ENCODE data around the gene MEI1. TPM values are rescaled to one million over a fixed set of nuclear protein-coding genes. Genes with fewer than 3 reads are reported as not detected.

Gene MEI1
- total RNA-seq, 2 experiments from 2014 or later, result 48.1 to 48.4 TPM

- Mint-ChIP-seq H3K27me3 (ENCODE audit: low read depth) (no peaks in the 10 kb centered on the region), H3K4me3 (peak overlapping the region; percentile 87), H3K4me1 (ENCODE audit: low read depth) (peaks cover 41% of the 10 kb centered on the region), H3K9me3 (ENCODE audit: insufficient read depth) (no peaks in the 10 kb centered on the region), H3K27ac (peak overlapping the region; percentile 99), H3K36me3 (ENCODE audit: low read depth) (peaks cover 23% of the 10 kb centered on the region)
- POLR2A ChIA-PET, result interaction anchor here (1.3 to 6.6 kb wide), 10 partner anchors 9 to 289 kb away, joined by 3 to 188 read pairs (median 8); partner anchors contain the start of genes CCDC134, NAGA, PMM1 and SNU13
- DNase-seq, result peak; percentile 54
- ATAC-seq, result peak; percentile 24
- CTCF ChIA-PET, result interaction anchor here (0.8 to 4.8 kb wide), 13 partner anchors 9 to 159 kb away, joined by 3 to 50 read pairs (median 8); partner anchors contain the start of genes CCDC134 and MEI1
Observed at GRCh38 chr22:41782316-41782715, 83.0 kb downstream of the MEI1 start.

DNA sequence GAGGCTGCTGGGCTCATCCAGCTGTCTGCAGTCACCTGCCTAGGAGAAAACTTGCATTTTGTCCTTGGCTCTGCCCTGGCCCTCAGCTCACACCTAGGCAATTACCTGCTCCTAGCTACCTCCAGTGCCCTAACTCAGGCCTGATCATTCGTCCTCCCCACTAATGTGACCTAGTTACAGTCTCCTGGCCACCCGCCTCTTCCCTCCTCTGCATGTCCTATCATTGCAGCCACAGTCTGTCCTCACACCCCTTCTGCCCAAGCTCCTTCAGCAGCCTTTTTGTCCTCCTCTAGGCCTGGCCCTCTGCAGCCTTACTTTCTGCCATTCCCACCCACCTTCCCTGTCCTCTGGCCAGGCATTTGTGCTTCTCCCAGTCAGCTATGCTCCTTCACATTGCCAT lies 83.4 kb downstream of the MEI1 start:
- POLR2A ChIA-PET, result interaction anchor here (1.4 to 6.6 kb wide), 4 partner anchors 8 to 193 kb away, joined by 6 to 188 read pairs (median 20); partner anchors contain the start of genes CCDC134, PMM1 and SREBF2
- Mint-ChIP-seq H3K27me3 (ENCODE audit: low read depth) (no peaks in the 10 kb centered on the region), H3K4me1 (ENCODE audit: low read depth) (peaks cover 43% of the 10 kb centered on the region)

GRCh38 chr22:41787331-41787730 lies 88.0 kb downstream of the MEI1 start:
- ATAC-seq (no peak), DNase-seq (no peak)
- ChIA-PET CTCF (interaction anchor here (1.5 to 3.1 kb wide), 3 partner anchors 13 to 90 kb away, joined by 5 to 8 read pairs (median 8); partner anchors contain the start of gene CCDC134), POLR2A (interaction anchor here (0.9 to 3.6 kb wide), 2 partner anchors 11 to 13 kb away, joined by 3 to 16 read pairs; partner anchors contain the start of gene CCDC134)
- H3K9me3 Mint-ChIP-seq (ENCODE audit: insufficient read depth), result no peaks in the 10 kb centered on the region
- no peak overlapping the region for H3K27ac Mint-ChIP-seq
- H3K36me3 Mint-ChIP-seq (ENCODE audit: low read depth), result peaks cover 50% of the 10 kb centered on the region
- H3K4me3 Mint-ChIP-seq, result no peak overlapping the region
- no peaks in the 10 kb centered on the region for H3K27me3 Mint-ChIP-seq (ENCODE audit: low read depth)
- H3K4me1 Mint-ChIP-seq (ENCODE audit: low read depth), result peaks cover 19% of the 10 kb centered on the region

More for the DNA sequence above, 83.4 kb downstream of the MEI1 start:
- Mint-ChIP-seq H3K27ac (peak overlapping the region; percentile 99), H3K4me3 (peak overlapping the region; percentile 87), H3K9me3 (ENCODE audit: insufficient read depth) (no peaks in the 10 kb centered on the region), H3K36me3 (ENCODE audit: low read depth) (peaks cover 27% of the 10 kb centered on the region)
- CTCF ChIA-PET, result interaction anchor here (0.8 to 4.8 kb wide), 9 partner anchors 9 to 158 kb away, joined by 4 to 50 read pairs (median 12); partner anchors contain the start of gene CCDC134
- DNase-seq (no peak), ATAC-seq (no peak)

- CTCF ChIA-PET, result no interaction called here
Observed at GRCh38 chr22:41793871-41794270, 94.6 kb downstream of the MEI1 start.

GRCh38 chr22:41798736-41799135 lies 99.4 kb downstream of the MEI1 start:
- Mint-ChIP-seq H3K4me3 (no peak overlapping the region), H3K36me3 (ENCODE audit: low read depth) (peaks cover 39% of the 10 kb centered on the region), H3K9me3 (ENCODE audit: insufficient read depth) (no peaks in the 10 kb centered on the region), H3K27ac (no peak overlapping the region), H3K4me1 (ENCODE audit: low read depth) (peaks cover 26% of the 10 kb centered on the region), H3K27me3 (ENCODE audit: low read depth) (no peaks in the 10 kb centered on the region)
- ChIA-PET CTCF (interaction anchor here (1.0 to 4.4 kb wide), 8 partner anchors 13 to 142 kb away, joined by 3 to 50 read pairs (median 10); no protein-coding TSS in a partner anchor), POLR2A (interaction anchor here (0.7 to 6.8 kb wide), 6 partner anchors 11 to 110 kb away, joined by 3 to 188 read pairs (median 6); partner anchors contain the start of genes SNU13 and SREBF2)
- ATAC-seq (no peak), DNase-seq (no peak)

More at GRCh38 chr22:41793871-41794270, 94.6 kb downstream of the MEI1 start:
- H3K4me1 Mint-ChIP-seq (ENCODE audit: low read depth), result no peaks in the 10 kb centered on the region
- no peaks in the 10 kb centered on the region for H3K27me3 Mint-ChIP-seq (ENCODE audit: low read depth)
- DNase-seq (no peak), ATAC-seq (no peak)
- POLR2A ChIA-PET, result no interaction called here
- H3K9me3 Mint-ChIP-seq (ENCODE audit: insufficient read depth), result no peaks in the 10 kb centered on the region
- H3K4me3 Mint-ChIP-seq, result no peak overlapping the region
- H3K27ac Mint-ChIP-seq, result peak overlapping the region; percentile 2
- peaks cover 52% of the 10 kb centered on the region for H3K36me3 Mint-ChIP-seq (ENCODE audit: low read depth)

DNA sequence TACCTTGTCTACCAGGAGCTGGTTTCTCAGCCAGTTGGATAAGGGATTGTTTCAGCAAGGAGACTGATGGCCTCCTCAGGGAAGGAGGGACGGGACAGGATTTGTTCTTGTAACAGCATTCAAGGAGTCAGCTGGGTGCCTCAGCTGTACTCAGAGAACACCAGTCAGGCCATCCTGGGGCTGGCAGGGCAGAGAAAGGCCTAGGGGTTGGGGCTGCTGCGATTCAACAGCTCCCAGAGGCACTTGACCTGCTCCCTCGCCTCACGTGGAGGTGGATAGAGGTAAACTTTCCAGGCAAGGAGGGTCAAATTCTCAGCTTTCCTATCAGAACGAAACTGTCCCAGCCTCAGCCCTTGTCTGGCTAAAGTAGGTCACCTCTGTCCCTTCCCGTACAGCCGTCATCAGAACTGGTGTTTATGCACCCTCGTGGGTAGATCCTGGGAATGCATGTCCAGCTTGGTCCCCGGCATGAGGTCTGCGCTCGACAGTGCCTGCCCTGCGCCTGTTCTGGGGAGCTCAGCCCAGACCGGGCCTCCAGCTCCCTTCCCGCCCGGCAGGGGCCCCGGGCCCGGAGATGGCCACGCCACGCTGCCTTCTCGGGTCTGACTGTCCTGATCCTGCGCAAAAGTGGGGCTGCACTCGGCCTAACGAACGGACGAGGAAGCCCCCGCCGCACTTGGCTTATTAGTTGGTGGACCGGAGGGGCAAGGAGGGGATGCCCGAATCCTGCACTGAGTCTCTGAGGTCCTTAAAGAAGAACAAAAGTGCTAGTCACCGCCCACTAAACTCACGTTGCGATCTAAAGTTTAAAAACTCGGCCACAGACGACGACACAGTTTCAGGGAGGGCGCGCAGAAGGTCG lies 100.4 kb downstream of the MEI1 start:
- peak overlapping the region; percentile 99 for H3K27ac Mint-ChIP-seq
- ATAC-seq, result peak; percentile 48
- H3K36me3 Mint-ChIP-seq (ENCODE audit: low read depth), result peaks cover 37% of the 10 kb centered on the region
- no peaks in the 10 kb centered on the region for H3K27me3 Mint-ChIP-seq (ENCODE audit: low read depth)
- H3K9me3 Mint-ChIP-seq (ENCODE audit: insufficient read depth), result no peaks in the 10 kb centered on the region
- peak; percentile 27 for DNase-seq
- CTCF ChIA-PET, result interaction anchor here (1.0 to 4.4 kb wide), 15 partner anchors 7 to 141 kb away, joined by 3 to 50 read pairs (median 5); partner anchors contain the start of gene SREBF2
- POLR2A ChIA-PET, result interaction anchor here (0.6 to 6.8 kb wide), 25 partner anchors 9 to 497 kb away, joined by 3 to 188 read pairs (median 5); partner anchors contain the start of genes DESI1, SNU13, SREBF2 and TNFRSF13C
- H3K4me1 Mint-ChIP-seq (ENCODE audit: low read depth), result peaks cover 36% of the 10 kb centered on the region
- H3K4me3 Mint-ChIP-seq, result peak overlapping the region; percentile 98

GRCh38 chr22:41800348-41801146 lies 101.2 kb downstream of the MEI1 start, which contains the start of gene CCDC134:
TSS of gene CCDC134 (plus strand) at chr22:41800679. CDS start at chr22:41808891, 8,212 bp downstream.
- H3K27me3 Mint-ChIP-seq (ENCODE audit: low read depth), result no peaks in the 10 kb centered on the region
- peak within 1 kb of the TSS; percentile 99 for H3K27ac Mint-ChIP-seq
- peak within 1 kb of the TSS; percentile 98 for H3K4me3 Mint-ChIP-seq
- CTCF ChIA-PET, result interaction anchor here (0.6 to 4.4 kb wide), 18 partner anchors 8 to 140 kb away, joined by 3 to 50 read pairs (median 4); partner anchors contain the start of gene SREBF2
- H3K36me3 Mint-ChIP-seq (ENCODE audit: low read depth), result peaks cover 31% of the 10 kb centered on the region
- H3K9me3 Mint-ChIP-seq (ENCODE audit: insufficient read depth), result no peaks in the 10 kb centered on the region
- peak; percentile 98 for ATAC-seq
- peak; percentile 94 for DNase-seq
- peaks cover 43% of the 10 kb centered on the region for H3K4me1 Mint-ChIP-seq (ENCODE audit: low read depth)
- POLR2A ChIA-PET, result interaction anchor here (0.6 to 6.8 kb wide), 24 partner anchors 9 to 180 kb away, joined by 3 to 188 read pairs (median 4); partner anchors contain the start of genes DESI1, SNU13, SREBF2 and TNFRSF13C

DNA sequence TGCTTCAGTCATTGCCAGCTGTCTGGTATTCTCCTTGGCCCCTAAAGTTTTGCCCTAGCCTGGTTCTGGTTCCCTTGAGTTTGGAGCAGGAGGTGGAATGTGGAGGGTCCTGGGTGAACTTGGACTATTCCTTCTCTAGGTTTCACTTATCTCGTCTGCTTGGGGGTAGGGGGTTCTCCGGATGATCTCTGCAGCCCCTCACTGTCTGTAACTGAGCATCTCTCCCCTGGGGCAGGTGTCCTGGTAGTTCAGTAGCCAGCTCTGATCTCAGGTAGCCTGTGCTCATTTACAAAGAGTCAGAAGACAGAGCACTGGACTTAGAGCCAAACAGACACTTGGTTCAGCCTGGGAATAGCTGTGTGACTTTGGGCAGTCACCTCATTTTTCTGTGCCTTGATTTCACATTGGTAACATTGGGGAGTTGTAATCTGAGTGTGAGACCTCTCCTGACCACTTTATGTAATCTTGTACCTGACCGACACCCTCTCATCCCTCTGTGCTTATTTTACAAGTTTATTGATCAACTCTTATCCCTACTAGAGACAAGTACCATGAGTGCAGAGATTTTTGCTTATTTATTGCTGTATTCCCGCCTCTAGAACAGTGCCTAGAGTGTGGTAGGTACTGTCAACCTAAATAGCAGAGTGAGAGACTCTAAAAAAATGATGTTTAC lies 102.0 kb downstream of the MEI1 start:
- Mint-ChIP-seq H3K9me3 (ENCODE audit: insufficient read depth) (no peaks in the 10 kb centered on the region), H3K27me3 (ENCODE audit: low read depth) (no peaks in the 10 kb centered on the region), H3K4me3 (peak overlapping the region; percentile 98), H3K27ac (peak overlapping the region; percentile 99), H3K36me3 (ENCODE audit: low read depth) (peaks cover 28% of the 10 kb centered on the region), H3K4me1 (ENCODE audit: low read depth) (peaks cover 46% of the 10 kb centered on the region)
- ChIA-PET CTCF (interaction anchor here (1.0 to 4.4 kb wide), 15 partner anchors 9 to 140 kb away, joined by 3 to 50 read pairs (median 5); partner anchors contain the start of gene SREBF2), POLR2A (interaction anchor here (1.0 to 6.8 kb wide), 14 partner anchors 8 to 145 kb away, joined by 3 to 188 read pairs (median 7); partner anchors contain the start of genes SNU13, SREBF2 and TNFRSF13C)
- no peak for ATAC-seq
- DNase-seq, result no peak

- H3K4me3 Mint-ChIP-seq, result peak overlapping the region; percentile 98
- ChIA-PET CTCF (interaction anchor here (1.9 to 2.9 kb wide), 2 partner anchors 135 to 139 kb away, joined by 10 to 15 read pairs; no protein-coding TSS in a partner anchor), POLR2A (interaction anchor here (1.7 to 6.8 kb wide), 3 partner anchors 20 to 33 kb away, joined by 6 to 188 read pairs (median 9); partner anchors contain the start of gene SREBF2)
- peak overlapping the region; percentile 99 for H3K27ac Mint-ChIP-seq
- DNase-seq (no peak), ATAC-seq (no peak)
- no peaks in the 10 kb centered on the region for H3K9me3 Mint-ChIP-seq (ENCODE audit: insufficient read depth)
- H3K27me3 Mint-ChIP-seq (ENCODE audit: low read depth), result no peaks in the 10 kb centered on the region
- H3K4me1 Mint-ChIP-seq (ENCODE audit: low read depth), result peaks cover 46% of the 10 kb centered on the region
- peaks cover 28% of the 10 kb centered on the region for H3K36me3 Mint-ChIP-seq (ENCODE audit: low read depth)
Observed at GRCh38 chr22:41801886-41802285, 102.6 kb downstream of the MEI1 start.

- ATAC-seq, result no peak
- H3K27me3 Mint-ChIP-seq (ENCODE audit: low read depth), result no peaks in the 10 kb centered on the region
- H3K4me1 Mint-ChIP-seq (ENCODE audit: low read depth), result peaks cover 34% of the 10 kb centered on the region
- CTCF ChIA-PET, result interaction anchor here (1.0 to 3.2 kb wide), 2 partner anchors 59 to 108 kb away, joined by 3 to 20 read pairs; no protein-coding TSS in a partner anchor
- H3K36me3 Mint-ChIP-seq (ENCODE audit: low read depth), result peaks cover 30% of the 10 kb centered on the region
- DNase-seq, result no peak
- POLR2A ChIA-PET, result interaction anchor here (0.6 to 2.0 kb wide), 2 partner anchors 25 to 48 kb away, joined by 4 to 9 read pairs; no protein-coding TSS in a partner anchor
- no peaks in the 10 kb centered on the region for H3K9me3 Mint-ChIP-seq (ENCODE audit: insufficient read depth)
- H3K4me3 Mint-ChIP-seq, result no peak overlapping the region
- H3K27ac Mint-ChIP-seq, result no peak overlapping the region
Observed at GRCh38 chr22:41805639-41806038, 106.3 kb downstream of the MEI1 start.

Measured in activated CD8-positive, alpha-beta T cell treated with anti-CD3 and anti-CD28 coated beads, Interleukin-2, amount 10 ng/mL, durations not matched to agents 7 days and 5 days (primary cell).